Fibroblast of lung (primary cell): ENCODE measurements around the gene SLC10A6. TPM values are rescaled to one million over a fixed set of nuclear protein-coding genes. Genes with fewer than 3 reads are reported as not detected.
"Not testable (repeated sequence)": the region's sequence is repeated elsewhere in the genome, so short reads cannot be mapped to it uniquely, and the experiment has no call there.

Source experiments
- DNase-seq, 2 donors: peaks; one replicate each; pipeline versions ENCODE4 v3.0.0 to v3.0.0-alpha.2; 2010; ENCODE audit warnings: low read depth in 2 of 2
- H2AFZ ChIP-seq: 2 replicates; pipeline ENCODE4 v1.5.1; 2012; ENCODE audit warnings: low read length, control low read depth, inconsistent platforms
- H3K27ac ChIP-seq: 2 replicates; pipeline ENCODE4 v1.5.1; 2011; ENCODE audit warnings: low read length, control low read depth; ENCODE audit not compliant: insufficient read depth
- H3K27me3 ChIP-seq: 2 replicates; pipeline ENCODE4 v1.5.1; 2011; ENCODE audit warnings: mild to moderate bottlenecking, low read length; ENCODE audit not compliant: control insufficient read depth, insufficient read depth
- H3K36me3 ChIP-seq: 2 replicates; pipeline ENCODE4 v1.5.1; 2011; ENCODE audit warnings: low read length; ENCODE audit not compliant: control insufficient read depth, insufficient read depth
- H3K4me1 ChIP-seq: 2 replicates; pipeline ENCODE4 v1.5.1; 2011; ENCODE audit warnings: low read length; ENCODE audit not compliant: control insufficient read depth, insufficient read depth; ENCODE audit errors: extremely low read depth
- H3K4me2 ChIP-seq: 2 replicates; pipeline ENCODE4 v1.5.1; 2011; ENCODE audit warnings: low read length, control low read depth; ENCODE audit not compliant: insufficient read depth; ENCODE audit errors: extremely low read depth
- H3K4me3 ChIP-seq, 4 experiments: fragments of 200-600 bp in 1 of 4; sonication (generic) in 1 of 4; replicated peaks in 1 of 4; 2 replicates each; pipeline ENCODE4 v1.5.1; 2011 to 2016; ENCODE audit warnings: low read length in 4 of 4, low read depth in 3 of 4, mild to moderate bottlenecking in 3 of 4, control low read depth in 2 of 4, inconsistent platforms in 1 of 4, mixed read lengths in 1 of 4; ENCODE audit not compliant: insufficient read depth in 1 of 4; ENCODE audit errors: control extremely low read depth in 1 of 4
- H3K79me2 ChIP-seq: 2 replicates; pipeline ENCODE4 v1.5.1; 2012; ENCODE audit warnings: mild to moderate bottlenecking, low read length, inconsistent platforms; ENCODE audit not compliant: control insufficient read depth, insufficient read depth
- H3K9ac ChIP-seq: 2 replicates; pipeline ENCODE4 v1.5.1; 2011; ENCODE audit warnings: mild to moderate bottlenecking, low read length, control low read depth; ENCODE audit not compliant: insufficient read depth
- H3K9me3 ChIP-seq: 2 replicates; pipeline ENCODE4 v1.5.1; 2012; ENCODE audit warnings: low read depth, low read length; ENCODE audit not compliant: control insufficient read depth, insufficient read depth
- H4K20me1 ChIP-seq: 2 replicates; pipeline ENCODE4 v1.5.1; 2011; ENCODE audit warnings: low read length; ENCODE audit not compliant: control insufficient read depth, insufficient read depth; ENCODE audit errors: extremely low read depth
- CTCF ChIP-seq, 2 donors: IDR thresholded peaks in 1 of 2; conservative IDR thresholded peaks in 1 of 2; 1 replicate in 1 of 2; 2 replicates in 1 of 2; pipeline ENCODE4 v1.5.1; 2011 to 2012; ENCODE audit warnings: low read length in 2 of 2, control low read depth in 1 of 2, inconsistent platforms in 1 of 2, low read depth in 1 of 2, mild to moderate bottlenecking in 1 of 2
- EZH2 ChIP-seq: IDR thresholded peaks from 2 replicates; pipeline ENCODE4 v1.5.1; 2012; ENCODE audit warnings: low read length, control low read depth, mild to moderate bottlenecking; ENCODE audit errors: missing control alignments
- polyA plus RNA-seq, 2 donors: library from polyadenylated mRNA; depleted of rRNA in 1 of 2; stranded (reverse) in 1 of 2; unstranded in 1 of 2; fragments of >200 nt; gene quantifications; 2 replicates each; pipeline ENCODE4 v1.2.1, GENCODE V29; 2011 to 2012; ENCODE audit warnings: missing spikeins in 1 of 2
- total RNA-seq: library from RNA; depleted of rRNA; stranded (reverse); fragments of >200 nt; gene quantifications from 2 replicates; pipeline ENCODE4 v1.2.1, GENCODE V29; 2014

Gene SLC10A6
- total and polyA plus RNA-seq, 2 donors (not counting 1 experiment from before 2014, with no cell fraction given) = 0.66 TPM; not detected in 1

GRCh38 chr4:86879641-86880040, 30.5 kb upstream of the SLC10A6 start:
- TF ChIP-seq CTCF (conservative IDR thresholded peaks at IDR 0.05 in 1 of 2, IDR thresholded peaks at IDR 0.05 in 1 of 2; ENCODE audit: low read depth in 1 of 2, low read length in 2 of 2) (no peak), EZH2 (no peak)
- H3K4me3 ChIP-seq = no peak overlapping the region
- no peak overlapping the region for H2AFZ ChIP-seq
- no peaks in the 10 kb centered on the region for H3K79me2 ChIP-seq
- H3K9me3 ChIP-seq = no peaks in the 10 kb centered on the region
- no peaks in the 10 kb centered on the region for H4K20me1 ChIP-seq
- H3K27ac ChIP-seq = no peak overlapping the region
- DNase-seq = no peak
- H3K27me3 ChIP-seq = no peaks in the 10 kb centered on the region
- H3K4me2 ChIP-seq = no peak overlapping the region
- H3K4me1 ChIP-seq = no peaks in the 10 kb centered on the region
- no peak overlapping the region for H3K9ac ChIP-seq
- H3K36me3 ChIP-seq = no peaks in the 10 kb centered on the region

GRCh38 chr4:86878640-86879039, 29.5 kb upstream of the SLC10A6 start:
- H3K79me2 ChIP-seq = no peaks in the 10 kb centered on the region
- no peak overlapping the region for H2AFZ ChIP-seq
- H3K4me1 ChIP-seq = no peaks in the 10 kb centered on the region
- H4K20me1 ChIP-seq = no peaks in the 10 kb centered on the region
- H3K27ac ChIP-seq = no peak overlapping the region
- no peak overlapping the region for H3K9ac ChIP-seq
- no peaks in the 10 kb centered on the region for H3K27me3 ChIP-seq
- no peak overlapping the region for H3K4me2 ChIP-seq
- no peak for DNase-seq
- H3K9me3 ChIP-seq = no peaks in the 10 kb centered on the region
- no peak for TF ChIP-seq EZH2
- TF ChIP-seq CTCF (conservative IDR thresholded peaks at IDR 0.05 in 1 of 2, IDR thresholded peaks at IDR 0.05 in 1 of 2; ENCODE audit: low read depth in 1 of 2, low read length in 2 of 2) = no peak
- no peak overlapping the region for H3K4me3 ChIP-seq
- H3K36me3 ChIP-seq = no peaks in the 10 kb centered on the region

- DNase-seq = no peak
- Histone ChIP-seq H3K9ac (no peak overlapping the region), H3K36me3 (no peaks in the 10 kb centered on the region), H3K4me2 (no peak overlapping the region), H3K79me2 (no peaks in the 10 kb centered on the region), H3K4me1 (no peaks in the 10 kb centered on the region), H4K20me1 (no peaks in the 10 kb centered on the region), H3K27ac (no peak overlapping the region), H3K4me3 (no peak overlapping the region), H3K27me3 (no peaks in the 10 kb centered on the region), H2AFZ (no peak overlapping the region), H3K9me3 (no peaks in the 10 kb centered on the region)
- no peak for TF ChIP-seq CTCF (conservative IDR thresholded peaks at IDR 0.05 in 1 of 2, IDR thresholded peaks at IDR 0.05 in 1 of 2; ENCODE audit: low read depth in 1 of 2, low read length in 2 of 2)
- TF ChIP-seq EZH2 = no peak
Observed at GRCh38 chr4:86876894-86877685, 27.9 kb upstream of the SLC10A6 start.

- H3K79me2 ChIP-seq, H3K4me3 ChIP-seq, H4K20me1 ChIP-seq, H3K9me3 ChIP-seq, H3K27me3 ChIP-seq, H3K4me2 ChIP-seq, H3K36me3 ChIP-seq, H3K9ac ChIP-seq, H2AFZ ChIP-seq, H3K4me1 ChIP-seq, DNase-seq, H3K27ac ChIP-seq: not testable (repeated sequence)
Observed at GRCh38 chr4:86875436-86875835, 26.3 kb upstream of the SLC10A6 start.
